Fibroblast of skin of left biceps (primary cell): Measurements from ENCODE around the gene INHBC.

Experiments
- DNase-seq, 2 experiments: peaks; one replicate each; pipeline ENCODE4 v3.0.0-alpha.2; 2013; ENCODE audit warnings: low read depth in 2 of 2

The INHBC gene

GRCh38 chr12:57469296-57470164 is 34.9 kb downstream of the INHBC start:
- DNase-seq = no peak

GRCh38 chr12:57470286-57470969 is 35.8 kb downstream of the INHBC start:
- no peak for DNase-seq

GRCh38 chr12:57470970-57471656 is 36.5 kb downstream of the INHBC start:
- DNase-seq = no peak

GRCh38 chr12:57471661-57472060 is 37.1 kb downstream of the INHBC start:
- DNase-seq = no peak

- no peak for DNase-seq
Observed at GRCh38 chr12:57472391-57472790, 37.8 kb downstream of the INHBC start.

- DNase-seq = no peak
Observed at GRCh38 chr12:57473392-57473791, 38.8 kb downstream of the INHBC start.

DNA sequence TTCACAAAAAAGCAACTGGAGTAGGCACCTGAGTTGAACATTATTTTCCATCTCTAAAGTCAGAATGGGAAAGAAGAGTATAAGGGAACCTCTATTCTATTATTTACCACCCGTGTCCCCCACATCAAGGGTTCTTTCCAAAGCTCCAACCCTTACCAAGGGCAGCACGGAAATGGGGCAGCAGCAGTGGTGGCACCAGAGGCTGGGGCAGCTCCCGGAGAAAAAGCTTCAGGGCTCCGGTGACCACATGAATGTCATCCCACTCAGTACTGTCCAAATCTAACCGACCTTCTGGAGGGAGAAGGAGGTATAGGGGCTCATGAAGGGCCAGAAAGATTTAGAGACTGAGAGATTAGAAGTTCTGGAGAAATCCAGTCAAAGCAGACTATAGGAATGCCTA is 39.3 kb downstream of the INHBC start:
- no peak for DNase-seq

- DNase-seq = no peak
Observed at GRCh38 chr12:57474430-57474829, 39.8 kb downstream of the INHBC start.

GRCh38 chr12:57474862-57475261 is 40.3 kb downstream of the INHBC start:
- no peak for DNase-seq

DNA sequence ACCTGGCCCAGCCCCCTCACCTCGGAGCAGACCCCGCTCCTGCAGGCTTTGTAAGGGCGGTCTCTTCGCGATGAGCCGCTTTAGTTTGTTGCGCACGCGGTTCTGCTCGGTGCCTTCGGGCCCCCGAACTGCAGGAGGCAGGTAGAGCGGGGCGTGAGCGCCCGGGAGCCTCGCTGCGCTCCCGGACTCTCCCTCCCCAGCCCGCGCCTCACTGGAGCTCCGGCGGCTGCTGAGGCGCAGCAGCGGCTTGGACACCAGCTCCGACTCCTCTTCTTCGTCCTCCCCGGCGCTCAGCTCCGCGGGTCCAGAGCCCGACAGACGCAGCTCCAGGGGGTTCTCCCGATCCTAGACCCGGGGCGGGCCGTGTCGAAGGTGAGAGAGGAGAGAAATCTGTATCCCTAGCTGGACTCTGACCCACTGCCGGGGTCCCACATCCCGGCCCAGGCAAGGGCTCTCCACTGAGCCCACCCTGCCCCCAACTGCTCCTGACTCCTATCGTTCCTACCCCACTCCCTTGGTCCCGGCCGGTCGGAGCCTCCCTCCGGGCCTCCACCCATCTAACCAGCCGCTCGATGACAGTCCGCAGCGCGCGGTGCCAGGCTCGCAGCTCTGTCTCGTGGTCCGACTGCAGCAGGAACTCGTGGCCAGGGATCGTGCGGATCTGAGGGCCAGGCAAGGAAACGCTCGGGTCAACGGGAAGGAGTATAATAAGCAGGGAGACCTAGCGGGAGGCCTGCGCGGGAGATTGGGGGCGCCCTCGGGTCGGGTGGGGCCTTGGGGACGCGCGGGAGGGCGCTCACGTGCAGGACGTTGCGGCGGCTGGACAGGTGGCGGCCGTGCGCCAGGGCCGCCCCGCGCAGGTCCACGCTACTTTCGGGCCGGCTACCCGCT is 40.9 kb downstream of the INHBC start:
- DNase-seq = no peak

DNA sequence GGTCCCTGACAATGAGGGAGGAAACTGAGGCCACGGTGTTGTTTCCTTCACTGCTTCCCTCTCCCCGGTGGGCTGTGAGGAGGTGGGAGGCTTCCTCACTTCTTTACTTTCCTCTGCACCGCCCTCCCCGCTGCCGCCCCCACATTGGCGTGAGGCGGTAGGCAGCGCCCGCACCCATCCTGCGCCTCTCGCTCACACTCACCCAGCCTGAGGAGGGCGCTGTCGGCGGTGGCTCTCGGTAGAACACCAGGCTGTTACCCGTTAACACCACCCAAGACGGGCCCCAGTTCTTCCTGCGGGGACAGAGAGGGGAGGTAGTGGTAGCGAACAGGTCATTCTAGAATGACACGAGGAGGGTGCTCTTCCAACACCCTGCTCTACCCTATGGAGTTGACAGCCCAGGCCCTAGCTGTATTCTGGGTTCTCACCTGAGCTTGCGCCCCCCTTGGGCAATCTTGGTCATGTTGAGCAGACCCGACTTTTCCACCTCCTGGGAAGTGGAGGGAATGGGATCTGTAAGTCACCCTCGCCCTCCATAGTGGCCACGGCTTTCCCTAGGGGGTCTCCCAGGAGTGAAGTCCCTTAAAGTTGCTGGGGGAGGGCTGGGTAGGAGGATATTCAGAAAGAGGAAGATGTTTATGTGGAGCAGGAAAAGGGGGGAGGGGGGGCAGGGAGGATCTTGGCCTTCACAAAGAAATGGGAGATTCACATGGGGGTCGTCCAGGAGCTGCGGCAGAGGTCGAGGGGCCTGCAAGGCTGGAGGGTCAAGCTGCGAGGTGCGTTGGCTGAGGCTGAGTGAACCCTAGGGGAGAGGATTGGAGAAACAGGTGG is 41.8 kb downstream of the INHBC start:
- DNase-seq = no peak

DNA sequence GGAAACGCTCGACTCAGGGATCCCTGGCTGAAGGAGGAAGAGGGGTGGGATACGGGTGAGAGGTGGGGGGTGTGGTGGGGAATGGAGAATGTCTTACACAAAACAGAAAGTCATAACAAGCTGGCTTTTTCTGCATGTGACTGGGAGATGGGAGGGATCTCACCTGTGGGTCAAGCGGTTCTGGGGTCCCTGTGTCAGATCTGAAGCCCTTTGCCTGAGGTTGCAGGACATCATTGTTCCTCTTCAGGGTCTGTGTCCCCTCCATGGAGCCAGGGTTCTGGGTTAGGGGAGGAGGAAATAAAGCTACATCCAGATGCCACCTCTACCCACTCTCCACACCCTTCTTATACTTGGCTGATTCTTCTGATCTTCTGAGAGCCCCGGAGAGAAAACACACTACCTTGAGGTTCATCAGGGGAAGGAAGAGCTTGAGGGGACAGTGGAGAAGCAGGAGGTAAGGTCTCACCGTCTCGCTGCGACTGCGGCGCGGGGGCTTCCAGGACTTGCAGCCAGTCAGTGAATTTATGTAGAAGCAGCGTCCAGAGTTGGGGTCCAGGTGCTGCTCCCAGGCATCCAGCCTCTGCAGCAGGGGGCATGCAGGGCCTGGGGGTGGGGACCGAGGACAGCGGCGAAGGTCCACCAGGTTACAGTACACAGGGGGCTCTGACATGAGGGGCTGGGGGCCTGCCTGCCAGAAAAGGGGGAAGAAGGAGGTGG is 42.6 kb downstream of the INHBC start:
- no peak for DNase-seq

- no peak for DNase-seq
Observed at GRCh38 chr12:57477710-57478681, 43.4 kb downstream of the INHBC start.

GRCh38 chr12:57479043-57479375 is 44.4 kb downstream of the INHBC start:
- no peak for DNase-seq

DNA sequence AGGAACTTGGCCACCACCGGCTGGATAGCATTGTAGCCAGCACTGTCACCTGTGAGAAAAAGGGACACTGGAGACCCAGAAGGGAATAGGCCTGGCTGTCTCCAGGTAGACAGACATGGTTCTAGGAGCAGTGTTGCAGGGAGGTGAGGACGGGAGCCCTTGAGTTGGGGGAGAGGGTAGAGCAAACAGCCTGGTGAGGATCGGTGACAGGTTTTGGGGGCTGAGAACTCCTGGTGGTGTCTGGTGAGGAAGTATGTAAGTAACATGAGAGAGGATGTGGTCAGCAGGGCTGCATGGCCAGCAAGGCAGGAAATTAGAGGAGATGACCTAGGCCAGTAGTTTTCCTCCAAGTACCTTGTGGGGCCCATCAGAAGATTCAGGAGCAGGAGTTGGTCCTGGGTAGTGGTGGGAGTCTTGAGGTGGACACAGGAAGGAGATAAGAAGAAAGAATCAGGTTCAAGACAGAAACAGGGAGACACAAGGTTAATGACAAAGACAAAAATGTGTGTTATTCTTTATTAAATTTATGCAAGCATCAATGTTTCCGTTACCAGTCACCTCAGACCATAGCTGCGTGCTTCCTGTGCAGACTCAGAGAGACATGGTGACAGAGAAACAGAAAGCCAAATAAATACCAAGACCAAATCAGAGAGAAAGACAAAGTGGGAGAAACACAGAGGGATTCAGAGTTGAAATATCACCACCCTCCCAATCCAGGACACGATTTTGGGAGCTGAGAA is 45.0 kb downstream of the INHBC start, which contains the start of gene ARHGAP9:
TSS of gene ARHGAP9 (minus strand) at position 491 of the 740 bp plus-strand sequence. CDS start at position 31, 460 bp downstream.
- no peak for DNase-seq

- DNase-seq = no peak
Observed at GRCh38 chr12:57481671-57482070, 47.1 kb downstream of the INHBC start.

- DNase-seq = peak; percentile 57 to 60
Observed at GRCh38 chr12:57483466-57483865, 48.9 kb downstream of the INHBC start.

DNA sequence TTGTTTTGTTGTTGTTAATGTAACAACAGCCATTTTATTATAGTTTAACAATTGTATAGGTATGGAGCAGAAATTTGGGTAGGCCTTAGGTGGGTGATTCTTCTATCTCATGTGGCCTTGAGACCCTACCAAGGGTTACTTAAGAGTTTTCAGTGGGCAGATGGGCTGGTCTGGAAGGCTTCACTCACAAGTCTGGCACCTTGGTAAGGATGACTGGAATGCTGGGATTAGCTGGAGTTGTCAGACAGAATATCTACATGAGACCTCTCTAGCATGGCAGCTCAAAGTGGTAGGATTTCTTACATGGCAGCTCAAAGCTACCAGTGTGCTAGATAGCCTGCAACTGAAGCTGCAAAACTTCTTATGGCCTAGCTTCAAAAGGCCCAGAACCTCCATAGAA is 51.1 kb downstream of the INHBC start:
- no peak for DNase-seq
